Nephron (organoid): ENCODE data around the gene AKR1D1.

Source experiments
- H3K27ac Mint-ChIP-seq, 3 experiments: 2 replicates each; pipeline ENCODE4 v1.8.0; 2020; ENCODE audit warnings: mixed read lengths in 3 of 3, mild to moderate bottlenecking in 2 of 3, moderate library complexity in 1 of 3
- H3K27me3 Mint-ChIP-seq: 2 replicates; pipeline ENCODE4 v1.8.0; 2021; ENCODE audit warnings: low read depth, mild to moderate bottlenecking, moderate library complexity, mixed read lengths
- H3K36me3 Mint-ChIP-seq: 2 replicates; pipeline ENCODE4 v1.8.0; 2020; ENCODE audit warnings: low read depth, mixed read lengths
- H3K4me1 Mint-ChIP-seq: 2 replicates; pipeline ENCODE4 v1.8.0; 2020; ENCODE audit warnings: mixed read lengths
- H3K4me3 Mint-ChIP-seq, 3 experiments: 2 replicates each; pipeline ENCODE4 v1.8.0; 2020; ENCODE audit warnings: mild to moderate bottlenecking in 3 of 3, mixed read lengths in 3 of 3, moderate library complexity in 2 of 3
- H3K9me3 Mint-ChIP-seq: 2 replicates; pipeline ENCODE4 v1.8.0; 2020; ENCODE audit warnings: mixed read lengths
- CTCF ChIP-seq, 3 experiments: fragments of 200-600 bp; sonication (generic); IDR thresholded peaks; one replicate each; pipeline ENCODE4 v1.5.0; 2021; ENCODE audit warnings: antibody characterized with exemption in 3 of 3; ENCODE audit not compliant: unreplicated experiment in 3 of 3

AKR1D1 gene

DNA sequence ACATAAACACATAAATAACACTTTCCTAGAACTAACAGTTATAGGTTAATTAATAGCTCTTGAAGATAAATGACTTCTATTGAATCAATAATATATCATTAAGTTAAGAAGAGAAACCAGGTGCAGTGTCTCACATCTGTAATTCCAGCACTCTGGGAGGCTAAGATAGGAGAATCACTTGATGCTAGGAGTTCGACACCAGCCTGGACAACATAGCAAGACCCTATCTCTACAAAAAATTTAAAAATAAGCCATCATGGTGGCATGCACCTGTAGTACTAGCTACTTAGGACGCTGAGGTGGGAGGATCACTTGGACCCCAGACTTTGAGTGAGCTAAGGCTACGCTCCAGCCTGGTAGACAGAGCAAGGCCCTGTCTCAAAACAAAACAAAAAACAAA lies 38.8 kb downstream of the AKR1D1 start:
- no peak for TF ChIP-seq CTCF (IDR thresholded peaks at IDR 0.05; ENCODE audit: unreplicated experiment in 3 of 3)
- Mint-ChIP-seq H3K27me3 (no peaks in the 10 kb centered on the region), H3K27ac (no peak overlapping the region), H3K4me1 (peaks cover 6% of the 10 kb centered on the region), H3K36me3 (no peaks in the 10 kb centered on the region), H3K9me3 (no peaks in the 10 kb centered on the region), H3K4me3 (no peak overlapping the region)

- Mint-ChIP-seq H3K9me3 (no peaks in the 10 kb centered on the region), H3K4me3 (no peak overlapping the region), H3K36me3 (no peaks in the 10 kb centered on the region), H3K27ac (no peak overlapping the region), H3K27me3 (no peaks in the 10 kb centered on the region), H3K4me1 (peaks cover 4% of the 10 kb centered on the region)
- no peak for TF ChIP-seq CTCF (IDR thresholded peaks at IDR 0.05; ENCODE audit: unreplicated experiment in 3 of 3)
Observed at GRCh38 chr7:138116141-138116540, 39.9 kb downstream of the AKR1D1 start.

DNA sequence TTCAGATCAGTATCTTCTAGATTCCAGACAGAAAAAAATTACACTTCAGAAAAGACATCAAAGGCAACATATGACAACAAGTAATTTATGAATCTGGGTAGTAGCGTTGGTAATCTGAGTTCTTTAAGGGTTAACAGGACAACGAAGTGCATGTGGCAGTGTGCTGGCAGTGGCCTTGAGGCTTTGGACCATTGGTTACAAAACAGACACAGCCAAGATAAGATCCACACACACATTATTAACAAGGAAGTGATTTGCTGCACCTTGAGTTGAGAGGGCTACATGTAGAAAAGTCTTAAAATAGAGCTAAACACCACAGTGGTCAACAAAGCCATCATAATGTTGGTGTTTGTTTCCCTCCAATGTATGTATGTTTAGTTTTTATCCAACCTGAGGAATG lies 40.6 kb downstream of the AKR1D1 start:
- no peak overlapping the region for H3K27ac Mint-ChIP-seq
- H3K27me3 Mint-ChIP-seq, result no peaks in the 10 kb centered on the region

GRCh38 chr7:138120140-138120827 lies 44.0 kb downstream of the AKR1D1 start:
- H3K27me3 Mint-ChIP-seq, result no peaks in the 10 kb centered on the region
- no peak for TF ChIP-seq CTCF (IDR thresholded peaks at IDR 0.05; ENCODE audit: unreplicated experiment in 3 of 3)
- no peaks in the 10 kb centered on the region for H3K4me1 Mint-ChIP-seq
- no peak overlapping the region for H3K27ac Mint-ChIP-seq
- H3K4me3 Mint-ChIP-seq, result no peak overlapping the region
- no peaks in the 10 kb centered on the region for H3K9me3 Mint-ChIP-seq
- H3K36me3 Mint-ChIP-seq, result no peaks in the 10 kb centered on the region

More for the DNA sequence above, 40.6 kb downstream of the AKR1D1 start:
- H3K36me3 Mint-ChIP-seq, result no peaks in the 10 kb centered on the region
- no peak for TF ChIP-seq CTCF (IDR thresholded peaks at IDR 0.05; ENCODE audit: unreplicated experiment in 3 of 3)
- H3K4me1 Mint-ChIP-seq, result no peaks in the 10 kb centered on the region
- H3K4me3 Mint-ChIP-seq, result no peak overlapping the region
- H3K9me3 Mint-ChIP-seq, result no peaks in the 10 kb centered on the region

DNA sequence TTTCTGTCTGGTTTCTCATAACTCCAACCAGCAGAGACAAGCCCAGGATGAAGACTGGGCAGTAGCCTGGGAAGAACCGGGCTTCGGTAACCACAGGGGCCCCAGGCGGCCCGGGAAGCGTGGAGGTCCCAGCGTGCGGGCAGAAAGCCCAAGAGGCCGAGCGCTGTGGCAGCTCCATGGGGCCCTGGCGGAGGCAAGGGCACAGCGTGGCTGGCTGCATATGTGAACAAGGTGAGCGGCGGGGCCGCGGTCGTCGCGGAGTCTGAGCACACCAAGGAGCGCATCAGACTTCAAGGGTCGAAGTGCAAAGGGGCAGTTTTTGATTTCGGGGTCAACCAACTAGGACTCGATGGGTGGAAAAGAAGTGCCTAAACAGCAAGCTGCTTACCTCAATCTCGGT lies 45.9 kb downstream of the AKR1D1 start:
- Mint-ChIP-seq H3K4me1 (peaks cover 3% of the 10 kb centered on the region), H3K27ac (no peak overlapping the region), H3K9me3 (no peaks in the 10 kb centered on the region)

More for the DNA sequence above, 45.9 kb downstream of the AKR1D1 start:
- no peaks in the 10 kb centered on the region for H3K36me3 Mint-ChIP-seq
- H3K4me3 Mint-ChIP-seq, result no peak overlapping the region
- no peaks in the 10 kb centered on the region for H3K27me3 Mint-ChIP-seq
- TF ChIP-seq CTCF (IDR thresholded peaks at IDR 0.05; ENCODE audit: unreplicated experiment in 3 of 3), result no peak
